IMR-90 (cell line): ENCODE results near the gene MCF2L. TPM values are rescaled to one million over a fixed set of nuclear protein-coding genes. Genes with fewer than 3 reads are reported as not detected.

Experiments used
- ATAC-seq: fragments of 200-7000 bp; cut with Tn5 transposase; 2 replicates; pipeline ENCODE4 v1.9.1; 2020; ENCODE audit warnings: low read depth, mild to moderate bottlenecking, moderate library complexity
- BruUV-seq: library from RNA; stranded (reverse); fragments of 400-500 nt; replicated peaks from 2 replicates; lab custom pipeline; 2021; lab: Mats Ljungman, UMichigan
- CTCF ChIA-PET: fragments of 300-600 bp; formaldehyde crosslinking; extraction: SDS; loops from one replicate; lab custom pipeline; 2021; ENCODE audit warnings: antibody characterized with exemption; lab: Yijun Ruan, JAX
- POLR2A ChIA-PET: fragments of 300-600 bp; sonication (Branson Sonifier 250); formaldehyde crosslinking; loops from one replicate; lab custom pipeline; 2022; ENCODE audit warnings: antibody characterized with exemption; ENCODE audit not compliant: unreplicated experiment; lab: Charles Lee
- DNase-seq: peaks from one replicate; pipeline ENCODE4 v3.0.0; 2013
- H2AFZ ChIP-seq: replicated peaks from 2 replicates; pipeline ENCODE3; 2013; ENCODE audit warnings: low read length, mild to moderate bottlenecking; ENCODE audit not compliant: poor library complexity
- H2AK5ac ChIP-seq: 2 replicates; pipeline ENCODE4 v1.6.1; 2013; ENCODE audit warnings: low read depth, low read length, inconsistent platforms
- H2AK9ac ChIP-seq: replicated peaks from 2 replicates; pipeline ENCODE3; 2013; ENCODE audit warnings: mild to moderate bottlenecking, low read depth, low read length, moderate library complexity; ENCODE audit not compliant: poor library complexity
- H2BK120ac ChIP-seq: 2 replicates; pipeline ENCODE4 v1.6.1; 2013; ENCODE audit warnings: low read depth, low read length, inconsistent platforms
- H2BK15ac ChIP-seq: 3 replicates; pipeline ENCODE4 v1.6.1; 2013; ENCODE audit warnings: low read depth, low read length, inconsistent platforms
- H2BK20ac ChIP-seq: 2 replicates; pipeline ENCODE4 v1.6.1; 2013; ENCODE audit warnings: low read depth, mild to moderate bottlenecking, inconsistent platforms, low read length, moderate library complexity
- H2BK5ac ChIP-seq: 2 replicates; pipeline ENCODE4 v1.6.1; 2013; ENCODE audit warnings: mild to moderate bottlenecking, low read depth, low read length, inconsistent platforms; ENCODE audit not compliant: poor library complexity, severe bottlenecking
- H3K14ac ChIP-seq: replicated peaks from 2 replicates; pipeline ENCODE4 v1.6.1; 2013; ENCODE audit warnings: low read depth, low read length, inconsistent platforms
- H3K18ac ChIP-seq: 2 replicates; pipeline ENCODE4 v1.6.1; 2013; ENCODE audit warnings: low read depth, low read length, control low read depth
- H3K23ac ChIP-seq: 2 replicates; pipeline ENCODE4 v1.6.1; 2013; ENCODE audit warnings: low read depth, low read length, inconsistent platforms
- H3K27ac ChIP-seq: 2 replicates; pipeline ENCODE4 v1.5.1; 2013; ENCODE audit warnings: mild to moderate bottlenecking, control low read depth, low read length; ENCODE audit not compliant: insufficient read depth
- H3K27me3 ChIP-seq: 2 replicates; pipeline ENCODE4 v1.6.1; 2013; ENCODE audit warnings: low read length; ENCODE audit not compliant: control insufficient read depth, insufficient read depth
- H3K36me3 ChIP-seq: 2 replicates; pipeline ENCODE4 v1.6.1; 2013; ENCODE audit warnings: low read length, mixed read lengths; ENCODE audit not compliant: control insufficient read depth, insufficient read depth
- H3K4ac ChIP-seq: 2 replicates; pipeline ENCODE4 v1.6.1; 2013; ENCODE audit warnings: low read depth, low read length, inconsistent platforms
- H3K4me1 ChIP-seq: 2 replicates; pipeline ENCODE4 v1.6.1; 2013; ENCODE audit warnings: low read length, mixed read lengths; ENCODE audit not compliant: control insufficient read depth, insufficient read depth
- H3K4me2 ChIP-seq: 2 replicates; pipeline ENCODE4 v1.6.1; 2013; ENCODE audit warnings: low read depth, mild to moderate bottlenecking, control low read depth, low read length, moderate library complexity
- H3K4me3 ChIP-seq: 2 replicates; pipeline ENCODE4 v1.5.1; 2013; ENCODE audit warnings: low read depth, mild to moderate bottlenecking, control low read depth, low read length, moderate library complexity; ENCODE audit not compliant: insufficient read depth
- H3K56ac ChIP-seq: 2 replicates; pipeline ENCODE4 v1.6.1; 2013; ENCODE audit warnings: low read length, inconsistent platforms; ENCODE audit not compliant: insufficient read depth; ENCODE audit errors: extremely low read depth
- H3K79me1 ChIP-seq, 2 experiments: 2 replicates each; pipeline ENCODE4 v1.6.1; 2013; ENCODE audit warnings: low read length in 2 of 2, inconsistent platforms in 1 of 2, low read depth in 1 of 2
- H3K9ac ChIP-seq: 2 replicates; pipeline ENCODE4 v1.6.1; 2013; ENCODE audit warnings: low read depth, low read length, control low read depth
- H3K9me1 ChIP-seq: 2 replicates; pipeline ENCODE4 v1.6.1; 2013; ENCODE audit warnings: low read length, inconsistent platforms; ENCODE audit not compliant: insufficient read depth
- H3K9me3 ChIP-seq: 2 replicates; pipeline ENCODE4 v1.6.1; 2013; ENCODE audit warnings: low read length; ENCODE audit not compliant: control insufficient read depth, insufficient read depth
- H4K20me1 ChIP-seq: 2 replicates; pipeline ENCODE4 v1.6.1; 2013; ENCODE audit warnings: low read length, inconsistent platforms; ENCODE audit not compliant: insufficient read depth
- H4K5ac ChIP-seq: 2 replicates; pipeline ENCODE4 v1.6.1; 2013; ENCODE audit warnings: mild to moderate bottlenecking, low read depth, low read length, control low read depth
- H4K8ac ChIP-seq, 2 experiments: 2 replicates each; pipeline ENCODE4 v1.6.1; 2013; ENCODE audit warnings: low read depth in 2 of 2, low read length in 2 of 2, control low read depth in 1 of 2, inconsistent platforms in 1 of 2
- H4K91ac ChIP-seq: 2 replicates; pipeline ENCODE4 v1.6.1; 2013; ENCODE audit warnings: low read depth, low read length, inconsistent platforms; ENCODE audit not compliant: insufficient read depth
- BHLHE40 ChIP-seq: fragments of 150-350 bp; IDR thresholded peaks from 2 replicates; pipeline ENCODE4 v1.6.1; 2016; ENCODE audit warnings: mild to moderate bottlenecking, low read depth, low read length
- CEBPB ChIP-seq: IDR thresholded peaks from 2 replicates; pipeline ENCODE4 v1.6.1; 2012; ENCODE audit warnings: low read depth, low read length, improper control_type of control experiment
- CHD1 ChIP-seq: IDR thresholded peaks from 2 replicates; pipeline ENCODE4 v1.6.1; 2012; ENCODE audit warnings: low read depth, low read length, improper control_type of control experiment
- FOS ChIP-seq: fragments of 150-350 bp; IDR thresholded peaks from 2 replicates; pipeline ENCODE4 v1.6.1; 2016; ENCODE audit warnings: low read depth, low read length
- MAFK ChIP-seq: IDR thresholded peaks from 2 replicates; pipeline ENCODE4 v1.6.1; 2012; ENCODE audit warnings: low read depth, low read length, improper control_type of control experiment
- MAZ ChIP-seq: IDR thresholded peaks from 2 replicates; pipeline ENCODE4 v1.6.1; 2012; ENCODE audit warnings: low read depth, mild to moderate bottlenecking, low read length, improper control_type of control experiment, moderate library complexity, borderline replicate concordance
- NFE2L2 ChIP-seq: fragments of 150-350 bp; IDR thresholded peaks from 2 replicates; pipeline ENCODE4 v1.6.1; 2016; ENCODE audit warnings: low read depth, mild to moderate bottlenecking, low read length
- POLR2A ChIP-seq: IDR thresholded peaks from 2 replicates; pipeline ENCODE4 v1.6.1; 2012; ENCODE audit warnings: mild to moderate bottlenecking, low read depth, low read length
- RAD21 ChIP-seq: IDR thresholded peaks from 2 replicates; pipeline ENCODE4 v1.6.1; 2012; ENCODE audit warnings: low read length, improper control_type of control experiment
- RCOR1 ChIP-seq: IDR thresholded peaks from 2 replicates; pipeline ENCODE4 v1.6.1; 2012; ENCODE audit warnings: mild to moderate bottlenecking, low read length, improper control_type of control experiment; ENCODE audit not compliant: insufficient replicate concordance
- RFX5 ChIP-seq: IDR thresholded peaks from 2 replicates; pipeline ENCODE4 v1.8.0; 2012; ENCODE audit warnings: low read depth, mild to moderate bottlenecking, low read length, moderate library complexity
- SMC3 ChIP-seq: fragments of 150-350 bp; IDR thresholded peaks from 2 replicates; pipeline ENCODE4 v1.6.1; 2016; ENCODE audit warnings: low read depth, mild to moderate bottlenecking, antibody characterized with exemption, low read length, moderate library complexity
- WGBS, 2 experiments: methylation state at CpG; one replicate each; pipeline versions ENCODE4 v1.1.5 to v1.1.7; 2013; ENCODE audit warnings: missing lambda C conversion rate in 2 of 2; ENCODE audit not compliant: insufficient read length in 1 of 2; ENCODE audit errors: extremely low coverage in 2 of 2; 5-methylcytosine and 5-hydroxymethylcytosine counted together
- dilution Hi-C: fragments of 300-500 bp; cut with HindIII; formaldehyde crosslinking; loops from one replicate; pipeline ENCODE4 v1.14.3; 2018; ENCODE audit warnings: low sequenced_read_pairs; ENCODE audit not compliant: unreplicated experiment
- in situ Hi-C: fragments of 300-500 bp; cut with MboI; formaldehyde crosslinking; loops from 3 replicates; pipeline ENCODE4 v1.14.3; 2019; ENCODE audit warnings: low sequenced_read_pairs, inconsistent platforms, mixed read lengths
- intact Hi-C: fragments of 100-400 bp; cut with micrococcal nuclease; formaldehyde crosslinking; loops from 2 replicates; pipeline ENCODE4 v1.10.0; 2022
- polyA plus RNA-seq, 3 experiments: library from polyadenylated mRNA; depleted of rRNA; stranded (reverse); fragments of >200 nt; gene quantifications; 2 replicates each; pipeline ENCODE4 v1.2.3, GENCODE V29; 2012; ENCODE audit warnings: low replicate concordance in 1 of 3
- total RNA-seq: library from RNA; depleted of rRNA; stranded (reverse); fragments of >200 nt; gene quantifications from 2 replicates; pipeline ENCODE4 v1.2.3, GENCODE V29; 2012
- TF ChIP-seq, protein P1 (sequence below): fragments of 150-350 bp; IDR thresholded peaks from 2 replicates; pipeline ENCODE4 v1.6.1; 2016; ENCODE audit warnings: low read depth, mild to moderate bottlenecking, low read length, moderate library complexity, borderline replicate concordance
- TF ChIP-seq, protein P2 (sequence below): conservative IDR thresholded peaks from 2 replicates; pipeline ENCODE4 v1.5.1; 2012; ENCODE audit warnings: mild to moderate bottlenecking, low read depth, low read length, improper control_type of control experiment

MCF2L gene
- total and polyA plus RNA-seq, 2 of the 4 experiments (the other 2 are of a cell fraction): 0.18 TPM; not detected in 1

DNA sequence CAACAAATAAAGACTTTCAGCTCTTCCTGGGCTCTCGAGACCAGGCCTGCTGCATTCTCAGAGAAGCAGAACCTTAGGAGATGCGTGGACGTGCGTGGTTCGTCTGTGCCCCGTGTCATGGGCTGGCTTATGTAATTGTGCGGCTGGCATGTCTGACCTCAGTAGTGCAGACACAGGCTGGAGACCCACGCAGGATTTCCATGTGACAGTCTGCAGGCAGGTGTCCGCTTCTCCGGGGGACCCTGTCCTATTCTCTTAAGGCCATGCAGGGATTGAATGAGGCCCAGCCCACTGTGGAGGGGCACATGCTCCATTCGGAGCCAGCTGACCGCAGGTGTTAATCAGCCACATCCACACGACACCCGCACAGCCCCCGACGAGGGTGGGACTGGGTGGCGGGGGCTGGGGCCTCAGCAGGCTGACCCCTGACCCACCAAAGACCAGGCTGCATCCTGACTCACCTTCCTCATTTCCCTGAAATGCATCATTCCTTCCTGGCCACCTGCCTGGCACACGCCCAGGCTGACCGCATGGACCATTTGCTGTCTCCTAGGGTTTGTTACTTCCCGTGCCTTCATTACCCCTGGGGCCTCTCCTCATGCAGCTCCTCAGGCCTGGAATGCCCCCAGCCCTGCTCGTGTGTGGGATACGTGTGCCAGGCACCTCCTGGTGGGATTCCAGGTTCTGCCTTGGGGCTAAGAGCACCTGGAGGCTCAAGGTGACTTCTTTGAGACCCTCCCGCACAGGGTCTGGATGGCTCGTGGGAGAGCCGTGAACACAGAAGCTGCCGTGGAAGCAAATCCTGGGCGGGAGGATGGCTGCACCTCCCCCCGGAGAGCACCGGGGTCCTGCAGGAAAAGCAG lies 10.7 kb upstream of the MCF2L start:
- H3K36me3 ChIP-seq: no peaks in the 10 kb centered on the region
- dilution Hi-C loops: no loop called here
- in situ Hi-C loops: no loop called here
- H4K8ac ChIP-seq: no peak overlapping the region
- ChIA-PET POLR2A (no interaction called here), CTCF (interaction anchor here (0.5 kb wide), 1 partner anchor 12 kb away, joined by 4 read pairs; no protein-coding TSS in a partner anchor)
- ATAC-seq (no peak), DNase-seq (no peak)
- H2BK120ac ChIP-seq: no peak overlapping the region
- H2AK5ac ChIP-seq: no peak overlapping the region
- H3K4ac ChIP-seq: no peak overlapping the region
- 77% methylated on average over 18 of the region's 29 CpGs; no CpG with 5 or more reads in 1 of the 2 experiments for WGBS, 2 experiments
- BruUV-seq: no TSS peak
- H3K4me1 ChIP-seq: no peaks in the 10 kb centered on the region
- no peak overlapping the region for H3K23ac ChIP-seq
- no peak overlapping the region for H3K18ac ChIP-seq
- no peak overlapping the region for H4K91ac ChIP-seq
- H3K56ac ChIP-seq: no peak overlapping the region
- no peak overlapping the region for H2BK15ac ChIP-seq
- H2AFZ ChIP-seq: no peak overlapping the region
- no peak overlapping the region for H2BK5ac ChIP-seq
- TF ChIP-seq FOS: no peak
- no peak for TF ChIP-seq SMC3
- no peak for TF ChIP-seq RFX5
- TF ChIP-seq, protein P1, sequence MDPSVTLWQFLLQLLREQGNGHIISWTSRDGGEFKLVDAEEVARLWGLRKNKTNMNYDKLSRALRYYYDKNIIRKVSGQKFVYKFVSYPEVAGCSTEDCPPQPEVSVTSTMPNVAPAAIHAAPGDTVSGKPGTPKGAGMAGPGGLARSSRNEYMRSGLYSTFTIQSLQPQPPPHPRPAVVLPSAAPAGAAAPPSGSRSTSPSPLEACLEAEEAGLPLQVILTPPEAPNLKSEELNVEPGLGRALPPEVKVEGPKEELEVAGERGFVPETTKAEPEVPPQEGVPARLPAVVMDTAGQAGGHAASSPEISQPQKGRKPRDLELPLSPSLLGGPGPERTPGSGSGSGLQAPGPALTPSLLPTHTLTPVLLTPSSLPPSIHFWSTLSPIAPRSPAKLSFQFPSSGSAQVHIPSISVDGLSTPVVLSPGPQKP: no peak
- TF ChIP-seq NFE2L2: no peak
- TF ChIP-seq POLR2A: no peak
- no peak for TF ChIP-seq BHLHE40
- TF ChIP-seq CHD1: no peak
- TF ChIP-seq, protein P2, sequence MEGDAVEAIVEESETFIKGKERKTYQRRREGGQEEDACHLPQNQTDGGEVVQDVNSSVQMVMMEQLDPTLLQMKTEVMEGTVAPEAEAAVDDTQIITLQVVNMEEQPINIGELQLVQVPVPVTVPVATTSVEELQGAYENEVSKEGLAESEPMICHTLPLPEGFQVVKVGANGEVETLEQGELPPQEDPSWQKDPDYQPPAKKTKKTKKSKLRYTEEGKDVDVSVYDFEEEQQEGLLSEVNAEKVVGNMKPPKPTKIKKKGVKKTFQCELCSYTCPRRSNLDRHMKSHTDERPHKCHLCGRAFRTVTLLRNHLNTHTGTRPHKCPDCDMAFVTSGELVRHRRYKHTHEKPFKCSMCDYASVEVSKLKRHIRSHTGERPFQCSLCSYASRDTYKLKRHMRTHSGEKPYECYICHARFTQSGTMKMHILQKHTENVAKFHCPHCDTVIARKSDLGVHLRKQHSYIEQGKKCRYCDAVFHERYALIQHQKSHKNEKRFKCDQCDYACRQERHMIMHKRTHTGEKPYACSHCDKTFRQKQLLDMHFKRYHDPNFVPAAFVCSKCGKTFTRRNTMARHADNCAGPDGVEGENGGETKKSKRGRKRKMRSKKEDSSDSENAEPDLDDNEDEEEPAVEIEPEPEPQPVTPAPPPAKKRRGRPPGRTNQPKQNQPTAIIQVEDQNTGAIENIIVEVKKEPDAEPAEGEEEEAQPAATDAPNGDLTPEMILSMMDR: no peak
- no peak for TF ChIP-seq CEBPB
- TF ChIP-seq MAZ: no peak
- TF ChIP-seq RCOR1: no peak
- TF ChIP-seq MAFK: no peak
- no peak for TF ChIP-seq RAD21
- no peak overlapping the region for H2BK20ac ChIP-seq
- H3K14ac ChIP-seq: no peak overlapping the region
- H3K4me3 ChIP-seq: no peak overlapping the region
- intact Hi-C loops: no loop called here
- H3K9me3 ChIP-seq: no peaks in the 10 kb centered on the region
- no peak overlapping the region for H2AK9ac ChIP-seq
- H4K20me1 ChIP-seq: 0 out of 2 replicates have a peak, but pooled peaks cover 4% of the 10 kb centered on the region
- H3K9ac ChIP-seq: no peak overlapping the region
- peaks cover 71% of the 10 kb centered on the region for H3K27me3 ChIP-seq
- H3K79me1 ChIP-seq: no peaks in the 10 kb centered on the region
- H3K27ac ChIP-seq: no peak overlapping the region
- no peak overlapping the region for H3K4me2 ChIP-seq
- no peaks in the 10 kb centered on the region for H3K9me1 ChIP-seq
- no peak overlapping the region for H4K5ac ChIP-seq
